Daoy (cell line): Measurements from ENCODE around the gene AKAP13. TPM values are rescaled to one million over a fixed set of nuclear protein-coding genes. Genes with fewer than 3 reads are reported as not detected.
"Not testable (repeated sequence)": the region's sequence is repeated elsewhere in the genome, so short reads cannot be mapped to it uniquely, and the experiment has no call there.

ENCODE experiments used
- DNase-seq: peaks from one replicate; pipeline ENCODE4 v3.0.0-alpha.2; 2015; ENCODE audit warnings: low read depth
- total RNA-seq: library from RNA; depleted of rRNA; stranded (reverse); fragments of >200 nt; shearing (Covaris generic); gene quantifications from 2 replicates; pipeline ENCODE4 v1.2.3, GENCODE V29; 2014

Gene AKAP13
- total RNA-seq, 1 experiment from 2014 or later, result 18.5 TPM

- no peak for DNase-seq
Observed at GRCh38 chr15:85570336-85570735, 189.9 kb downstream of the AKAP13 start.

GRCh38 chr15:85571780-85572179 is 191.4 kb downstream of the AKAP13 start:
- no peak for DNase-seq

- DNase-seq, result no peak
Observed at GRCh38 chr15:85576392-85576791, 196.0 kb downstream of the AKAP13 start.

- no peak for DNase-seq
Observed at GRCh38 chr15:85578941-85579701, 198.7 kb downstream of the AKAP13 start.

- DNase-seq, result peak; percentile 15
Observed at GRCh38 chr15:85579957-85580694, 199.7 kb downstream of the AKAP13 start.

GRCh38 chr15:85580879-85581278 is 200.5 kb downstream of the AKAP13 start:
- no peak for DNase-seq

GRCh38 chr15:85581495-85581894 is 201.1 kb downstream of the AKAP13 start:
- no peak for DNase-seq

- DNase-seq, result peak; percentile 21
Observed at GRCh38 chr15:85582131-85583079, 202.0 kb downstream of the AKAP13 start.

GRCh38 chr15:85583442-85583841 is 203.0 kb downstream of the AKAP13 start:
- DNase-seq, result no peak

- DNase-seq, result peak; percentile 73
Observed at GRCh38 chr15:85583923-85584390, 203.6 kb downstream of the AKAP13 start.

GRCh38 chr15:85584872-85585271 is 204.5 kb downstream of the AKAP13 start:
- DNase-seq, result no peak

- DNase-seq, result not testable (repeated sequence)
Observed at GRCh38 chr15:85586196-85586595, 205.8 kb downstream of the AKAP13 start.

- peak; percentile 48 for DNase-seq
Observed at GRCh38 chr15:85587707-85588411, 207.5 kb downstream of the AKAP13 start.

- DNase-seq, result no peak
Observed at GRCh38 chr15:85588677-85589076, 208.3 kb downstream of the AKAP13 start.

GRCh38 chr15:85589851-85590250 is 209.4 kb downstream of the AKAP13 start:
- no peak for DNase-seq

GRCh38 chr15:85591622-85592021 is 211.2 kb downstream of the AKAP13 start:
- no peak for DNase-seq

- peak; percentile 56 for DNase-seq
Observed at GRCh38 chr15:85592148-85592547, 211.7 kb downstream of the AKAP13 start.

- DNase-seq, result no peak
Observed at GRCh38 chr15:85593809-85594445, 213.5 kb downstream of the AKAP13 start.

- no peak for DNase-seq
Observed at GRCh38 chr15:85595804-85596536, 215.6 kb downstream of the AKAP13 start.
